Heart right ventricle (tissue), 16 donors: Measurements from ENCODE around the gene TSPAN18. TPM values are rescaled to one million over a fixed set of nuclear protein-coding genes. Genes with fewer than 3 reads are reported as not detected.

Source experiments
- ATAC-seq, 8 donors: fragments of 200-7000 bp; cut with Tn5 transposase; one replicate each; pipeline ENCODE4 v1.9.1; 2020; ENCODE audit warnings: mild to moderate bottlenecking in 8 of 8, moderate library complexity in 8 of 8, moderate number of reproducible peaks in 1 of 8
- DNase-seq, 2 donors: peaks; one replicate each; pipeline ENCODE4 v3.0.0-alpha.2; 2020
- H3K27ac ChIP-seq, 10 donors: fragments of 200-600 bp; sonication (generic) in 2 of 10; one replicate each; pipeline versions ENCODE4 v1.5.0 to v1.8.0; 2020 to 2022; ENCODE audit warnings: mild to moderate bottlenecking in 3 of 10
- H3K27me3 ChIP-seq, 7 donors: fragments of 200-600 bp; one replicate each; pipeline ENCODE4 v1.8.0; 2021 to 2022; ENCODE audit warnings: mild to moderate bottlenecking in 2 of 7
- H3K36me3 ChIP-seq, 9 donors: fragments of 200-600 bp; sonication (generic) in 1 of 9; one replicate each; pipeline versions ENCODE4 v1.5.0 to v1.8.0; 2020 to 2022; ENCODE audit warnings: mild to moderate bottlenecking in 2 of 9
- H3K4me1 ChIP-seq, 9 donors: fragments of 200-600 bp; sonication (generic) in 1 of 9; one replicate each; pipeline versions ENCODE4 v1.5.0 to v1.8.0; 2020 to 2022; ENCODE audit warnings: mild to moderate bottlenecking in 4 of 9
- H3K4me3 ChIP-seq, 10 donors: fragments of 200-600 bp; sonication (generic) in 2 of 10; one replicate each; pipeline versions ENCODE4 v1.5.0 to v1.8.0; 2020 to 2022; ENCODE audit warnings: mild to moderate bottlenecking in 7 of 10, moderate library complexity in 2 of 10
- H3K9me3 ChIP-seq, 11 donors: fragments of 200-600 bp in 10 of 11; sonication (generic) in 2 of 11; one replicate each; pipeline versions ENCODE4 v1.5.0 to v1.8.0; 2013 to 2022; ENCODE audit warnings: mild to moderate bottlenecking in 2 of 11, control low read depth in 1 of 11, moderate library complexity in 1 of 11
- CTCF ChIP-seq, 9 donors: fragments of 200-600 bp; sonication (generic) in 2 of 9; IDR thresholded peaks; one replicate each; pipeline versions ENCODE4 v1.5.0 to v1.8.0; 2021 to 2022; ENCODE audit warnings: antibody characterized with exemption in 9 of 9, mild to moderate bottlenecking in 5 of 9, moderate library complexity in 1 of 9
- WGBS, 2 donors: extraction: QIAGEN DNeasy Blood & Tissue Kit; methylation state at CpG; one replicate each; pipeline ENCODE4 v1.1.7; 2013; ENCODE audit warnings: inconsistent platforms in 1 of 2; 5-methylcytosine and 5-hydroxymethylcytosine counted together
- intact Hi-C, 10 donors: fragments of 100-400 bp; cut with DNase I; formaldehyde crosslinking; loops; one replicate each; pipeline versions ENCODE4 v1.11.1 to v1.14.2; 2022
- polyA plus RNA-seq, 2 donors: library from polyadenylated mRNA; stranded (reverse); fragments of 200-250 nt; gene quantifications; one replicate each; pipeline ENCODE4 v1.2.3, GENCODE V29; 2013
- total RNA-seq, 10 donors: library from RNA; stranded (reverse); fragmentation: NEBNext Ultra II Directional in 3 of 10; extraction: Animal tissue kit (Norgen Biotek cat#: 25700) in 3 of 10; gene quantifications; one replicate each; pipeline versions ENCODE4 v1.2.1 to v1.2.4, GENCODE V29; 2021 to 2023
- donor health status: Arrhythmogenic right ventricular cardiomyopathy.
- donor health status: ischemic (EF 13 %, LVEDD 7.1; RV severe dilation, severe dysfunction).
- donor health status: healthy with polysubstance abuse.
- donor health status: DM: no; HTN: yes; CAD: no.
- donor health status: DM: no; HTN: no; CAD: no.
- donor health status: ischemic (EF 25% LVEDD 6.9; RV normal size, moderate dysfunction).
- donor health status: ischemic (EF 25% LVEDD 5.7; RV mildly dilated, moderate dysfunction).
- donor health status: healthy.
- donor health status: DM: yes; HTN: yes; CAD: no.
- donor health status: Ischemic cardiomyopathy.
- donor health status: ischemic (EF 35%, LVEDD 5.7; RV mildly dilated, moderate dysfunction).
- donor health status: nonischemic (EF 11% LVEDD 7.7; RV severe dilation, severe dysfunction).
- donor health status: DM: yes; HTN: yes; CAD: no.
- donor health status: PGD.
- donor health status: ischemic (EF 29% LVEDD 5.4; RV normal size, mild dysfunction).
- donor health status: nonischemic (EF 23%, LVEDD 6.1; RV moderate dilation, normal function).

TSPAN18 gene
- total and polyA plus RNA-seq, 12 donors, result 37.7 to 140 (median 92.9) TPM

GRCh38 chr11:44934735-44935250, 208.0 kb downstream of the TSPAN18 start:
- WGBS, 2 donors, result 82 to 96% methylated on average over 13 of the region's 13 CpGs
- TF ChIP-seq CTCF (IDR thresholded peaks at IDR 0.05), result no peak
- no peak overlapping the region for H3K27ac ChIP-seq
- H3K4me3 ChIP-seq, result no peak overlapping the region
- intact Hi-C loops, result loop anchor here in 9 of 10 donors (1.0 to 10.0 kb wide), 5 partner anchors 168 to 400 kb away; no protein-coding TSS in a partner anchor
- peaks cover 10 to 36% (median 18%) of the 10 kb centered on the region in 9 donors for H3K4me1 ChIP-seq
- no peaks in the 10 kb centered on the region for H3K27me3 ChIP-seq
- DNase-seq (no peak), ATAC-seq (peak in 1 of 8 donors; percentile 7)
- no peaks in the 10 kb centered on the region for H3K9me3 ChIP-seq
- H3K36me3 ChIP-seq, result peaks cover 0 to 63% (median under 1%) of the 10 kb centered on the region in 9 donors

DNA sequence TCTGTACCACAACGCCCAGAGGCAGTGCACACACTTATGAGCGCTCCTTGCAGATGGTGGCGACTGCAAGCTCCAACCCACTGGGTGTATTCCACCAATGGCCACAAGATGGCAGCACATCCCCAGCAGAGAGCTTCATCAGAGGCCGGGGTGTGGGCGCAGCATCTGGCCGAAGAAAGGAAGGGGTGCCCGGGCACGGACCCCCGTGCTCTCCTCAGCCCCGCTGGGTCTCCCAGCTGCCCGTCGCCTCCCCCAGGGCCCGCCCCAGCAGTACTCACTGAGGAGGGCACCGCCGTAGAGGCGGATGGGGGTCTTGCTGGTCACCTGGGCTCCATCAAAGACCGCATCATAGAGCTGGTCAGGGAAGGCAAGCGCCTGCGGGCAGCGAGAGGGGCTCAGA, 209.8 kb downstream of the TSPAN18 start:
- Histone ChIP-seq H3K9me3 (no peaks in the 10 kb centered on the region), H3K4me3 (no peak overlapping the region), H3K27ac (no peak overlapping the region), H3K27me3 (no peaks in the 10 kb centered on the region), H3K4me1 (peaks cover 20 to 52% (median 34%) of the 10 kb centered on the region in 9 donors), H3K36me3 (peaks cover 0 to 61% (median 0%) of the 10 kb centered on the region in 9 donors)
- intact Hi-C loops, result loop anchor here (1.0 to 10.0 kb wide), 8 partner anchors 166 to 398 kb away; no protein-coding TSS in a partner anchor
- peak; percentile 16 to 67 (median 56) for ATAC-seq
- peak; percentile 79 to 82 for DNase-seq
- TF ChIP-seq CTCF (IDR thresholded peaks at IDR 0.05), result peak in 8 of 9 donors; percentile 92 to 97 (median 95)
- 30% methylated on average over 20 of the region's 20 CpGs for WGBS, 2 donors

- WGBS, 2 donors, result 82 to 84% methylated on average over 11 to 12 of the region's 12 CpGs
- no peak for TF ChIP-seq CTCF (IDR thresholded peaks at IDR 0.05)
- Histone ChIP-seq H3K9me3 (no peaks in the 10 kb centered on the region), H3K27ac (no peak overlapping the region), H3K27me3 (no peaks in the 10 kb centered on the region), H3K4me3 (no peak overlapping the region), H3K36me3 (peaks cover 0 to 61% (median 0%) of the 10 kb centered on the region in 9 donors), H3K4me1 (peaks cover 22 to 55% (median 35%) of the 10 kb centered on the region in 9 donors)
- DNase-seq, result no peak
- ATAC-seq, result no peak
- intact Hi-C loops, result loop anchor here (1.0 to 10.0 kb wide), 8 partner anchors 166 to 398 kb away; no protein-coding TSS in a partner anchor
These were observed 210.3 kb downstream of the TSPAN18 start for GRCh38 chr11:44936951-44937543.

DNA sequence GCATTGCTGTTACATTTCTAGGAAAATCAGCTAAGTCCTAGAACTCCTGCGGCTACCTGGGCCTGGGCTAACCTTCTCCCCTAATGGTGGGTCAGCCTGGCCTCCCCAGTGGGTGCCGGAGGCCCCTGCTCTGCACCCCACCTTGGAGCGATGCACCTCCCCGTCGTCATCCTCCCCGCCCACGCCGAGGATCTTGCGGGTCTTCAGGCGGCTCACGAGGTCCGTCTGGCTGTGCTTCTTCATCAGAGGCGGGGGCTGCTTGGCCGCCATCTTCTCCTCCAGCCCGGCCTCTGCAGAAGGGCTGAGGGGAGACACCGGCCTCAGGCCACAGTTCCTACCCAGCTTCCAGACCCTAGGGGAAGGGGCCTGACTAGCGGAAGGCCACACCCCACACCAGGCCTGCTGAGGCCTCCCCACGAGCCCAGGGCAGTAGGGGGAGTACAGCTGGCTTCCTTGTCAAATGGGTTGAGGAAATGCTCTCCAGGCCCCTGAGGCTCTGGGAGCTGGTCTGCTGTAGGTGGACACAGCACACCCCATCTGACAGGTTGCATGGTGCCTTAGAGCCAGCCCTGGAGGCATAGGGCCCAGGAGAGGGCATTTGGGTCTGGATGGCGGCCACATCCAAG, 211.4 kb downstream of the TSPAN18 start:
- WGBS, 2 donors, result 77 to 82% methylated on average over 19 of the region's 19 CpGs
- intact Hi-C loops, result loop anchor here in 8 of 10 donors (2.0 to 10.0 kb wide), 5 partner anchors 167 to 397 kb away; no protein-coding TSS in a partner anchor
- ATAC-seq (no peak), DNase-seq (no peak)
- peak overlapping the region in 2 of 10 donors; percentile 70 to 71 for H3K27ac ChIP-seq
- no peak for TF ChIP-seq CTCF (IDR thresholded peaks at IDR 0.05)
- H3K9me3 ChIP-seq, result no peaks in the 10 kb centered on the region
- peaks cover 22 to 63% (median 42%) of the 10 kb centered on the region in 9 donors for H3K4me1 ChIP-seq
- H3K36me3 ChIP-seq, result peaks cover 0 to 60% (median 0%) of the 10 kb centered on the region in 9 donors
- no peaks in the 10 kb centered on the region for H3K27me3 ChIP-seq
- H3K4me3 ChIP-seq, result no peak overlapping the region
